Psoas muscle (tissue), 8 donors: ENCODE measurements around the gene MAML3. TPM values are rescaled to one million over a fixed set of nuclear protein-coding genes. Genes with fewer than 3 reads are reported as not detected.

Experiments used
- ATAC-seq, 4 donors: fragments of 200-7000 bp; cut with Tn5 transposase; one replicate each; pipeline ENCODE4 v1.9.1; 2020; ENCODE audit warnings: moderate library complexity in 3 of 4, mild to moderate bottlenecking in 2 of 4
- DNase-seq, 2 donors: peaks; one replicate each; pipeline ENCODE4 v3.0.0-alpha.2; 2020
- H3K27ac ChIP-seq: fragments of 200-600 bp; one replicate; pipeline ENCODE4 v1.8.0; 2022
- H3K27me3 ChIP-seq, 3 donors: fragments of 200-600 bp in 1 of 3; one replicate each; pipeline versions ENCODE4 v1.6.1 to v1.8.0; 2013 to 2022; ENCODE audit warnings: low read length in 2 of 3, mild to moderate bottlenecking in 2 of 3, moderate library complexity in 1 of 3; ENCODE audit not compliant: insufficient read depth in 3 of 3
- H3K36me3 ChIP-seq, 2 donors: fragments of 200-600 bp in 1 of 2; one replicate each; pipeline versions ENCODE4 v1.6.1 to v1.8.0; 2013 to 2022; ENCODE audit warnings: low read depth in 1 of 2, mild to moderate bottlenecking in 1 of 2, moderate library complexity in 1 of 2; ENCODE audit not compliant: insufficient read depth in 1 of 2
- H3K4me1 ChIP-seq: fragments of 200-600 bp; one replicate; pipeline ENCODE4 v1.8.0; 2022
- H3K4me3 ChIP-seq: fragments of 200-600 bp; one replicate; pipeline ENCODE4 v1.8.0; 2022; ENCODE audit warnings: mild to moderate bottlenecking
- H3K9me3 ChIP-seq: fragments of 200-600 bp; one replicate; pipeline ENCODE4 v1.8.0; 2022
- WGBS, 3 donors: extraction: QIAGEN DNeasy Blood & Tissue Kit; methylation state at CpG; one replicate each; pipeline versions ENCODE4 v1.1.6 to v1.1.7; 2013; 5-methylcytosine and 5-hydroxymethylcytosine counted together
- intact Hi-C, 2 donors: fragments of 100-400 bp; cut with DNase I; formaldehyde crosslinking; loops; one replicate each; pipeline versions ENCODE4 v1.11.0 to v1.14.2; 2022
- polyA plus RNA-seq, 3 donors: library from polyadenylated mRNA; stranded (reverse); fragments of 200-250 nt; gene quantifications; one replicate each; pipeline ENCODE4 v1.2.3, GENCODE V29; 2013
- total RNA-seq, 4 donors: library from RNA; stranded (reverse); fragmentation: NEBNext Ultra II Directional in 2 of 4; extraction: Animal tissue kit (Norgen Biotek cat#: 25700) in 2 of 4; gene quantifications; one replicate each; pipeline versions ENCODE4 v1.2.1 to v1.2.4, GENCODE V29; 2021 to 2023
- TF ChIP-seq, protein P1 (sequence below): fragments of 200-600 bp; IDR thresholded peaks from one replicate; pipeline ENCODE4 v1.8.0; 2022; ENCODE audit warnings: antibody characterized with exemption
- donor health status: healthy with polysubstance abuse.
- donor health status: DM: no; HTN: no; CAD: no; lungs with moderate emphysema.
- donor health status: Bipolar disorder and iron deficiency.
- donor health status: healthy.
- donor health status: DM: yes; HTN: yes; CAD: no.
- donor health status: DM: no; HTN: no; CAD: no.
- donor health status: DM: no; HTN: no; CAD: no.
- donor health status: DM: yes; HTN: yes; CAD: no.

Gene MAML3
- total and polyA plus RNA-seq, 7 donors, result 0.43 to 2.7 (median 0.74) TPM

DNA sequence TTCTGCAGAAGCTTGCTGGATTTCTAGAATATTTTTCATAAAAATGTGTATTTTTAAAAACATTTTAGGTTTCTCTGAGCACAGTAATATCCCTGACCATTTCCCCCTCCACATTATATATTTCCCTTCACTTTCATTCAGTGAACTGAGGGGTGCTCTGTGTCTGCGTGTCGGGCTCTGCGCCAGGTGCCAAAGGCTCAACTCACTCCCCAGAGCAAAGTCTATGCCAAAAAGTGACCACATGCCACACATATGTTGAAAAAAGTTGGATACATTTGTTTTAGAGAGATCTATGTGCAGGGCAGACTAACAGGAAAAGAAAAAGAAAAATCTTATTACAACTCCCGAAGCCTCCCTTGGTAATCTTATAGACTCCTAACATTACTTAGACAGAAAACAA lies 254.6 kb downstream of the MAML3 start:
- no peak overlapping the region for H3K4me3 ChIP-seq
- TF ChIP-seq, protein P1, sequence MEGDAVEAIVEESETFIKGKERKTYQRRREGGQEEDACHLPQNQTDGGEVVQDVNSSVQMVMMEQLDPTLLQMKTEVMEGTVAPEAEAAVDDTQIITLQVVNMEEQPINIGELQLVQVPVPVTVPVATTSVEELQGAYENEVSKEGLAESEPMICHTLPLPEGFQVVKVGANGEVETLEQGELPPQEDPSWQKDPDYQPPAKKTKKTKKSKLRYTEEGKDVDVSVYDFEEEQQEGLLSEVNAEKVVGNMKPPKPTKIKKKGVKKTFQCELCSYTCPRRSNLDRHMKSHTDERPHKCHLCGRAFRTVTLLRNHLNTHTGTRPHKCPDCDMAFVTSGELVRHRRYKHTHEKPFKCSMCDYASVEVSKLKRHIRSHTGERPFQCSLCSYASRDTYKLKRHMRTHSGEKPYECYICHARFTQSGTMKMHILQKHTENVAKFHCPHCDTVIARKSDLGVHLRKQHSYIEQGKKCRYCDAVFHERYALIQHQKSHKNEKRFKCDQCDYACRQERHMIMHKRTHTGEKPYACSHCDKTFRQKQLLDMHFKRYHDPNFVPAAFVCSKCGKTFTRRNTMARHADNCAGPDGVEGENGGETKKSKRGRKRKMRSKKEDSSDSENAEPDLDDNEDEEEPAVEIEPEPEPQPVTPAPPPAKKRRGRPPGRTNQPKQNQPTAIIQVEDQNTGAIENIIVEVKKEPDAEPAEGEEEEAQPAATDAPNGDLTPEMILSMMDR, result no peak
- H3K4me1 ChIP-seq, result no peaks in the 10 kb centered on the region
- no peak for ATAC-seq
- intact Hi-C loops, result no loop called here
- no peaks in the 10 kb centered on the region for H3K36me3 ChIP-seq
- no peaks in the 10 kb centered on the region for H3K27me3 ChIP-seq
- no peak for DNase-seq
- 84 to 98% (median 93%) methylated on average over 4 of the region's 4 CpGs for WGBS, 3 donors
- no peak overlapping the region for H3K27ac ChIP-seq
- no peaks in the 10 kb centered on the region for H3K9me3 ChIP-seq

DNA sequence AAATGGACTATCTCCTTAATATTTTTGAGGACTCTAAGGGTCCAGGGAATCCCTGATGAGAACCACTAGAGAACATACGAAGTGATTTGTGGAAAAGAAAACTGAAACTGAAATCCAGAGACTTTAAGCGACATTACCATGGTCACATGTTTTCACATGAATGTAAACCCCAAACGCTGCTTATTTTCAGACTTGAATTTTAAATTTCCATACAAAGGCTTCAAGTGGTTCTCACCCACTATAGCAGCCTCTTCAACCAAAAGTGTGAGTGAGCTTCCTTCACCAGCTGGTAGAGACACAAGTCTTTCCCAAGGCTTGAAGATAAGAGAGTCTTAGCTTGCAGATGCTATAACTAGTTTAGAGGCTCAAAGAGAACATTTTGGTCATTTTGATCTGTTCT lies 255.7 kb downstream of the MAML3 start:
- intact Hi-C loops, result no loop called here
- Histone ChIP-seq H3K9me3 (no peaks in the 10 kb centered on the region), H3K36me3 (no peaks in the 10 kb centered on the region), H3K4me3 (no peak overlapping the region), H3K27ac (no peak overlapping the region), H3K4me1 (no peaks in the 10 kb centered on the region), H3K27me3 (no peaks in the 10 kb centered on the region)
- ATAC-seq, result no peak
- 70 to 86% (median 74%) methylated on average over 3 of the region's 3 CpGs for WGBS, 3 donors
- TF ChIP-seq, protein P1, result no peak
- no peak for DNase-seq

DNA sequence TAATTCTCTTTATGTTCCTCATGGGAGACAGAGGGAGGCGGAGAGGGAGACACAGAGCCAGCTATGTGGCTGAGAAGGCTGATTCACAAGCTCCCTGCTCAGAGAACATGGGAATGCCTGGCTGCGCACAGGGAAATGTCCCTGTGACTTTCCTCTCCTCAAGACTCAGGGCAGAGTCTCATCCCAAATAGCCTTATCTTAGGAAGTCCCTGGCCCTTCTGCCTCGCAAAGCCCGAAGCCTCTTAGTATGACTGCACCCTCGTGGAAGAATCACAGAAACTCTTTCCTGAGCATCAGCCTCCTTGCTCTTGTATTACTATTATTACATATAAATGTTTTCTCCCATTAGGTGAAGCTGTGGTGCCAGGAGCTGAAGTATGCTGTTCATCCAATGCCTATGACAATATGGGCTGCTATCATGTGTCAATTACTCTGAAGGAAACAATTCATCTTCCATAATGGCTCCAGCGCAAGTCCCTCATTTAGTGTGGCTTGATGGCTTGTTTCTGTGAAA lies 257.8 kb downstream of the MAML3 start:
- TF ChIP-seq, protein P1, result no peak
- Histone ChIP-seq H3K36me3 (no peaks in the 10 kb centered on the region), H3K4me1 (no peaks in the 10 kb centered on the region), H3K9me3 (no peaks in the 10 kb centered on the region), H3K27ac (no peak overlapping the region), H3K4me3 (no peak overlapping the region), H3K27me3 (no peaks in the 10 kb centered on the region)
- no peak for DNase-seq
- 83 to 96% (median 89%) methylated on average over 6 of the region's 6 CpGs for WGBS, 3 donors
- intact Hi-C loops, result no loop called here
- ATAC-seq, result no peak

DNA sequence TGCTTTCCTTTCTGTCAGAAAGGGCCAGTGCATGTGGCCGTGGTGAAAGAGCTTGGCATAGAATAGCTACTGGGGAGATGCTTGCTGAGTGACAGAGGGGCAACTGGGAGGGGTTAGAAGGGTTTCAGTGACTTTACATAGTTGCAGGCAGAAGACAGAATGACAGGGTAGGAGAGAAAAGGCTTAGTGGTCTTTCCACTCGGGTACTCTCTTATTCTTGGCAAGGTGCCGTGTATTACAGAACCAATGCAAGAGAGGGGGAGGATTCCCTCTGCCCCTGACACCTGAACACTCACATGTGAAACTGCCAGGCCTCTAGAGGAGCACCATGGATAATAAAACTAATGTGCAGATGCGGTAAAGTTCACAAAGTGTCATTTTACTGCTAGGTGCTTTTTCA lies 260.2 kb downstream of the MAML3 start:
- H3K27me3 ChIP-seq, result no peaks in the 10 kb centered on the region
- intact Hi-C loops, result no loop called here
- H3K36me3 ChIP-seq, result no peaks in the 10 kb centered on the region
- 61 to 75% (median 66%) methylated on average over 4 of the region's 4 CpGs for whole genome bisulfite sequencing, 3 donors
- TF ChIP-seq, protein P1, result no peak
- H3K4me3 ChIP-seq, result no peak overlapping the region
- no peaks in the 10 kb centered on the region for H3K9me3 ChIP-seq
- no peaks in the 10 kb centered on the region for H3K4me1 ChIP-seq
- no peak for ATAC-seq
- no peak for DNase-seq
- H3K27ac ChIP-seq, result no peak overlapping the region
